Fibroblast of skin of right quadriceps (primary cell): ENCODE data around the gene PLOD3.

Experiments used
- DNase-seq: peaks from one replicate; pipeline ENCODE4 v3.0.0-alpha.2; 2013

Gene PLOD3

GRCh38 chr7:101179117-101179516 is 38.3 kb downstream of the PLOD3 start:
- DNase-seq, result no peak

- DNase-seq, result no peak
Observed at GRCh38 chr7:101177644-101178043, 39.7 kb downstream of the PLOD3 start.

- DNase-seq, result no peak
Observed at GRCh38 chr7:101175664-101176063, 41.7 kb downstream of the PLOD3 start.

- DNase-seq, result no peak
Observed at GRCh38 chr7:101174322-101174854, 43.0 kb downstream of the PLOD3 start.

GRCh38 chr7:101173752-101174244 is 43.6 kb downstream of the PLOD3 start:
- peak; percentile 43 for DNase-seq

- peak; percentile 64 for DNase-seq
Observed at GRCh38 chr7:101172854-101173751, 44.3 kb downstream of the PLOD3 start.

- DNase-seq, result no peak
Observed at GRCh38 chr7:101172005-101172853, 45.2 kb downstream of the PLOD3 start.

- no peak for DNase-seq
Observed at GRCh38 chr7:101171442-101171837, 45.9 kb downstream of the PLOD3 start.

GRCh38 chr7:101170617-101171441 is 46.6 kb downstream of the PLOD3 start:
- DNase-seq, result no peak

- peak; percentile 51 for DNase-seq
Observed at GRCh38 chr7:101169838-101170551, 47.4 kb downstream of the PLOD3 start.

- no peak for DNase-seq
Observed at GRCh38 chr7:101169110-101169837, 48.1 kb downstream of the PLOD3 start.

- no peak for DNase-seq
Observed at GRCh38 chr7:101168412-101169049, 48.9 kb downstream of the PLOD3 start.

- DNase-seq, result no peak
Observed at GRCh38 chr7:101167645-101168411, 49.6 kb downstream of the PLOD3 start.

GRCh38 chr7:101166909-101167644 is 50.3 kb downstream of the PLOD3 start:
- DNase-seq, result peak; percentile 81

- DNase-seq, result no peak
Observed at GRCh38 chr7:101166648-101166908, 50.8 kb downstream of the PLOD3 start.

GRCh38 chr7:101165958-101166647 is 51.3 kb downstream of the PLOD3 start:
- DNase-seq, result no peak

GRCh38 chr7:101165075-101165957 is 52.1 kb downstream of the PLOD3 start, which contains the start of gene VGF:
TSS of gene VGF (minus strand) at chr7:101165569. CDS start at chr7:101164843, 726 bp downstream.
- peak; percentile 95 for DNase-seq
